OCI-LY3 (cell line): ENCODE results near the gene MGA.

Source experiments
- EZH2phosphoT487 ChIP-seq: fragments of 200-600 bp; shearing (Covaris generic); IDR thresholded peaks from 2 replicates; pipeline ENCODE4 v1.6.1; 2018; ENCODE audit warnings: antibody characterized with exemption, mixed run types, low read depth
- TF ChIP-seq, protein P1 (sequence below): fragments of 200-600, 300-600 bp; sonication (generic); IDR thresholded peaks from 2 replicates; pipeline ENCODE4 v1.5.1; 2014; ENCODE audit warnings: antibody characterized with exemption, low read length, low read depth

DNA sequence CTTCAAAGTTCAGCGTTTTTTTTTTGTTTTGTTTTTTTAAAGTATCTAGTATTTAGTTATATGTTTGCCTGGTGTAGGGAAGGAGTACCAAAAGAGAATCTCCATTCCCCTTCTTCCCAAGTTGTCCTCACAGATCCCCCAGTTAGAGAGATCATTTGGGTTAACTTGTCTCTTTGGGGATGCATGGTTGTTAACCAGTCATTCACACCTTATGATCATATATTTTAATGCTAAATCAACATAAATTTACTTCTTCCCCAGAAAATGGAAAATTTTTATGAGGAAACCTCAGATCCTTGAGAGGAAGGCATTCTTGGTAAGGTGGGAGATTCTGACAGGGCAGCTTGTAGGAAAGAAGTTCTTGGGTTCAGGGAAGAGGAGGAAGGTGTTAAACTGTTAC is 1.5 kb upstream of the MGA start:
- TF ChIP-seq, protein P1, sequence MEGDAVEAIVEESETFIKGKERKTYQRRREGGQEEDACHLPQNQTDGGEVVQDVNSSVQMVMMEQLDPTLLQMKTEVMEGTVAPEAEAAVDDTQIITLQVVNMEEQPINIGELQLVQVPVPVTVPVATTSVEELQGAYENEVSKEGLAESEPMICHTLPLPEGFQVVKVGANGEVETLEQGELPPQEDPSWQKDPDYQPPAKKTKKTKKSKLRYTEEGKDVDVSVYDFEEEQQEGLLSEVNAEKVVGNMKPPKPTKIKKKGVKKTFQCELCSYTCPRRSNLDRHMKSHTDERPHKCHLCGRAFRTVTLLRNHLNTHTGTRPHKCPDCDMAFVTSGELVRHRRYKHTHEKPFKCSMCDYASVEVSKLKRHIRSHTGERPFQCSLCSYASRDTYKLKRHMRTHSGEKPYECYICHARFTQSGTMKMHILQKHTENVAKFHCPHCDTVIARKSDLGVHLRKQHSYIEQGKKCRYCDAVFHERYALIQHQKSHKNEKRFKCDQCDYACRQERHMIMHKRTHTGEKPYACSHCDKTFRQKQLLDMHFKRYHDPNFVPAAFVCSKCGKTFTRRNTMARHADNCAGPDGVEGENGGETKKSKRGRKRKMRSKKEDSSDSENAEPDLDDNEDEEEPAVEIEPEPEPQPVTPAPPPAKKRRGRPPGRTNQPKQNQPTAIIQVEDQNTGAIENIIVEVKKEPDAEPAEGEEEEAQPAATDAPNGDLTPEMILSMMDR, result no peak
- TF ChIP-seq EZH2phosphoT487, result no peak
